ENCODE data around the gene SNTB2. TPM values are rescaled to one million over a fixed set of nuclear protein-coding genes. Genes with fewer than 3 reads are reported as not detected.

The SNTB2 gene
- total and polyA plus RNA-seq, 10 of the 15 experiments (the other 5 are each of a cell fraction or from before 2014, with no cell fraction given): 1.2 to 15.7 (median 5.0) TPM

DNA sequence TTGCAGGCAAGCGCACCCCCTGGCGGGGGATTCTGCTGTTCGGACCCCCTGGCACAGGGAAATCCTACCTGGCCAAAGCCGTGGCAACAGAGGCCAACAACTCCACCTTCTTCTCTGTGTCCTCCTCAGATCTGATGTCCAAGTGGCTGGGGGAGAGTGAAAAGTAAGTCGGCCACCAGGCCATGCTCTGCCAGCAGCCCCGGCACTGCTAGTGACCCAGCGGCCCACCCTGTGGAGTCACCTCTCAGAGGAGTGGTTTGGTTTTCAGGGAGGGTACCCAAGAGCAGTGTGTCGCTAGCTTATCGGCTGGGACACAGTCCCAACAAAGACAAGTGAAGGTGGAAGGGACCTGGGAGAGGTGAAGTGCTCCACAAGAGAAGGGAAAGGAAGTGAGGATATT is 132.4 kb downstream of the SNTB2 start (continued):
- no peak for TF ChIP-seq EZH2 (IDR thresholded peaks at IDR 0.05; ENCODE audit: borderline replicate concordance, control insufficient read depth, low read depth, low read length)
- no peak for TF ChIP-seq POLR2AphosphoS2 (IDR thresholded peaks at IDR 0.05; ENCODE audit: low read depth, low read length)
- no peak for TF ChIP-seq SMAD5 (IDR thresholded peaks at IDR 0.05; ENCODE audit: low read depth)
- no peak for TF ChIP-seq SIN3A (IDR thresholded peaks at IDR 0.05; ENCODE audit: low read depth, low read length)
- TF ChIP-seq MEF2A (IDR thresholded peaks at IDR 0.05; ENCODE audit: insufficient read depth, low read depth, low read length): no peak
- TF ChIP-seq STAT1 (conservative IDR thresholded peaks at IDR 0.05): no peak
- TF ChIP-seq KAT2A (conservative IDR thresholded peaks at IDR 0.05; ENCODE audit: control insufficient read depth, low read depth, low read length): no peak
- TF ChIP-seq FOS (IDR thresholded peaks at IDR 0.05; ENCODE audit: borderline replicate concordance, extremely low read depth, insufficient read length): no peak
- TF ChIP-seq POLR2AphosphoS5 (IDR thresholded peaks at IDR 0.05; ENCODE audit: low read length): no peak
- TF ChIP-seq, protein P1, sequence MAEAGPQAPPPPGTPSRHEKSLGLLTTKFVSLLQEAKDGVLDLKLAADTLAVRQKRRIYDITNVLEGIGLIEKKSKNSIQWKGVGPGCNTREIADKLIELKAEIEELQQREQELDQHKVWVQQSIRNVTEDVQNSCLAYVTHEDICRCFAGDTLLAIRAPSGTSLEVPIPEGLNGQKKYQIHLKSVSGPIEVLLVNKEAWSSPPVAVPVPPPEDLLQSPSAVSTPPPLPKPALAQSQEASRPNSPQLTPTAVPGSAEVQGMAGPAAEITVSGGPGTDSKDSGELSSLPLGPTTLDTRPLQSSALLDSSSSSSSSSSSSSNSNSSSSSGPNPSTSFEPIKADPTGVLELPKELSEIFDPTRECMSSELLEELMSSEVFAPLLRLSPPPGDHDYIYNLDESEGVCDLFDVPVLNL (IDR thresholded peaks at IDR 0.05; ENCODE audit: low read depth, low read length): no peak
- no peak for TF ChIP-seq KDM1A (IDR thresholded peaks at IDR 0.05; ENCODE audit: borderline replicate concordance)

DNA sequence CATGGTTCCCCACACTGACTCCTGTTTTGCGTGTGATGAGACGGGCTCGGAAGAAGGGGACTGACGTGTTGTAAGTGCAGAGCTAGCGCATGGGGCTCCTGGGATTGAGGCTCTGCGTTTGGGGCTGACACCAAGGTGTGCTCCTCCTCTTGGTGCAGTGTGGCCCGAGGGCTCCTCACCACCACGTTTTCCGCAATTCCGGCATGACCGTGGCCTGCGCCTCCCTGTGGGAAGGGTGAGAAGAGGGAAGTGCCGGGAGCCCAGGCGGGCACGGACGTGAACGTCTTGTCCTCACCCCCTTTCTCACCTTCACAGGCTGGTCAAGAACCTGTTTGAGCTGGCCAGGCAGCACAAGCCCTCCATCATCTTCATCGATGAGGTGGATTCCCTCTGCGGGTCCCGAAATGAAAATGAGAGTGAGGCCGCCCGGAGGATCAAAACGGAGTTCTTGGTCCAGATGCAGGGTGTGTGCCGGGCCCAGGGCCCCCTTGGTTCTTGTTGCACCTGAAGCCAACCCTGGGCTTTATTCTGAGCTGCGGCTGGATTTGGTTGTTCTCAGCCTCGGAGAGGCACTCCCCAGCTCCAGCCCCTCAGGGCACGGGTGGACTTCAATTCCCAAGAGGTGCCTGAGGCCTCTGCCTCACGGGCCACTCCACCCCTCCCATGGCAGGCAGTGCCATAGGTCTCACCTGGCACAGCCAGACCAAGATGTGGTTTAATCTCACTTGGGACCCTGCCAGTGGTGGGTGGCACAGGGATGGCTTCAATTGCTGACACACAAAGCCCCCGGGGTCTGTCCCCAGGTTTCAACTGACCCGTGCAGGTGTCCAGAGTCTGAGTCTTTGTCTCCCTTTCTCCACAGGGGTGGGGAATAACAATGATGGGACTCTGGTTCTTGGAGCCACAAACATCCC is 133.1 kb downstream of the SNTB2 start:
- POLR2A ChIA-PET: no interaction called here
- Histone ChIP-seq H3K4me3 (no peak overlapping the region), H3K4me1 (ENCODE audit: control insufficient read depth, insufficient read depth, low read length) (no peaks in the 10 kb centered on the region; the same call in 1 of the 2 replicates), H2AFZ (ENCODE audit: control insufficient read depth, low read depth, low read length) (no peak overlapping the region), H3K79me2 (ENCODE audit: control insufficient read depth, insufficient read depth, low read length) (peaks cover 13% of the 10 kb centered on the region), H3K27ac (ENCODE audit: control insufficient read depth, insufficient read depth) (no peak overlapping the region), H3K4me2 (ENCODE audit: control insufficient read depth, insufficient read depth) (no peak overlapping the region), H3K27me3 (replicated peaks in 1 of 2; ENCODE audit: control insufficient read depth in 2 of 2, insufficient read depth in 2 of 2, low read length in 1 of 2) (no peaks in the 10 kb centered on the region), H4K20me1 (ENCODE audit: control insufficient read depth, insufficient read depth) (no peaks in the 10 kb centered on the region), H3K36me3 (ENCODE audit: control insufficient read depth in 2 of 2, insufficient read depth in 2 of 2, low read length in 1 of 2) (peaks cover 29 to 53% of the 10 kb centered on the region in 2 experiments), H3K9ac (ENCODE audit: control insufficient read depth, insufficient read depth, low read length) (no peak overlapping the region), H3K9me3 (replicated peaks; ENCODE audit: control insufficient read depth, insufficient read depth, low read length) (no peaks in the 10 kb centered on the region)
- no peak for TF ChIP-seq HCFC1 (IDR thresholded peaks at IDR 0.05; ENCODE audit: low read length)
- BruUV-seq (replicated peaks): no TSS peak
- in situ Hi-C loops (cut with MboI) (no loop called here), intact Hi-C loops (cut with micrococcal nuclease; ENCODE audit: unreplicated experiment) (no loop called here)
- FAIRE-seq (no peak), DNase-seq (ENCODE audit: low read depth, low spot score) (no peak), ATAC-seq (no peak)
- WGBS (ENCODE audit: insufficient coverage, insufficient replicate concordance, low lambda C conversion rate, missing lambda C conversion rate): 87% methylated on average over 30 of the region's 30 CpGs
- RAD21 ChIA-PET (ENCODE audit: unreplicated experiment): no interaction called here
- SMC1A ChIA-PET (ENCODE audit: uncharacterized antibody, unreplicated experiment): no interaction called here
- CTCF ChIA-PET: interaction anchor here (0.6 kb wide), 1 partner anchor 190 kb away, joined by 3 read pairs; no protein-coding TSS in a partner anchor
